Activated T-cell treated with anti-CD3 and anti-CD28 coated beads for 48 hours (primary cell): ENCODE data around the gene RPS28.
"Not testable (repeated sequence)": the region's sequence is repeated elsewhere in the genome, so short reads cannot be mapped to it uniquely, and the experiment has no call there.

Source experiments
- DNase-seq: peaks from one replicate; pipeline ENCODE4 v3.0.0-alpha.2; 2020; ENCODE audit warnings: low read depth

Gene RPS28

GRCh38 chr19:8320564-8321066, 681 bp upstream of the RPS28 start:
- no peak for DNase-seq

- DNase-seq = no peak
Observed at GRCh38 chr19:8321986-8322637, 816 bp downstream of the RPS28 start.

GRCh38 chr19:8322638-8322997, 1.3 kb downstream of the RPS28 start:
- no peak for DNase-seq

DNA sequence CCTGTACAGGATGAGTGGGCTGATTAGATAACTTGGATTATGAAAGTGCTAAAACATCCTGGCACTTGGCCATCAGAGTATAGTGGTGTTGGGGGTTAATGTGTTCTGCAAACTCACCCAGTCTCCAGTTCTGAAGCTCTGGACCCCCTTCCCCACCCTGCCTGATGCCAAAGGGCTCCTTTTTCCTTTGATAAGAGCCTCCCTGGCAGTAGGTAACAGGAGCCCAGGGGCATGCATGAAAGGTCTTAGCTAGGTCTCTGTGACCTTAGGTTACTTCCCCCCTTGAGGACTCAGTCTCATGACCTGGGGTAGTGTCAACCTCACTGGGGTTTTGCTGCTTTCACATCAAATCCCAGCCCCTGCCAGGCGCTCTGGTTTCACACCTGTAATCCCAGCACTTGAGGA, 2.5 kb downstream of the RPS28 start:
- DNase-seq = no peak

DNA sequence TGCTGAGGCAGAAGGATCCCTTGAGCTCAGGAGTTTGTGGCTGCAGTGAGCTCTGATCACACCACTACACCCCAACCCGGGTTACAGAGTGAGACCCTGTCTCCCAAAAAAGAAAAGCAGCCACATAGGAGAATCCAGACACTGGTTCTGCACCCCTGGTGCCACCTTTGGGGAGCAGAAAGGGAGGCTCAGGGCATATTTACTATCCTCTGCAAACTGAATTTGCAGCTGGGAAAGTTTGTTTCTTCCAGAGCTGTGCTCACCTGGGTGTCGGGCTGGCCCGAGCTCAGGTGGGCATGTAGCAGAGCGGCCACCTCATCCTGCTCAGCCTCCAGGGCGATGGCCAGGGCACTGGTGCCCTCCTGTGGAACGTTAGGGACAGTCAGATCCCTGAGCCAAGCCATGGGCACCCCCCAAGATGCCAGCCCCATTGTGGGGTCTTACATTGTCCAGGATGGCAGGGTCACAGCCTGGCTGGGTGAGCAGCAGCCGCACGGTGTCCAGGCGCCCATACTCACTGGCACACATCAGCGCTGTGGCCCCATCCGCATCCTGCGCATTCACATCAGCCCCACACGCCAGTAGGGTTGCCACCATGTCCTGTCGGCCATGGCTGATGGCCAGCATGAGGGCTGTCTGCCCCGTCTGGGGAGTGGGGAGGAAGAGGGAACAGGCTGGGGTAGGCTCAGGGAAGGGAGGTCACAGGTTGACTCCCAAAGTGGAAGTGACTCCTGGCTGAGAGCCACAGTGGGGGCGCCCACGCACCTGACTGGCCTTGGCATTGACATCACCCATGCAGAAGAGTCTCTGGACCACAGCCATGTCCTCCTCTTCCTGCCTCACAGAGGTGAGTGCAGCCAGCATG, 3.1 kb downstream of the RPS28 start:
- no peak for DNase-seq

- no peak for DNase-seq
Observed at GRCh38 chr19:8325454-8325853, 4.2 kb downstream of the RPS28 start.

DNA sequence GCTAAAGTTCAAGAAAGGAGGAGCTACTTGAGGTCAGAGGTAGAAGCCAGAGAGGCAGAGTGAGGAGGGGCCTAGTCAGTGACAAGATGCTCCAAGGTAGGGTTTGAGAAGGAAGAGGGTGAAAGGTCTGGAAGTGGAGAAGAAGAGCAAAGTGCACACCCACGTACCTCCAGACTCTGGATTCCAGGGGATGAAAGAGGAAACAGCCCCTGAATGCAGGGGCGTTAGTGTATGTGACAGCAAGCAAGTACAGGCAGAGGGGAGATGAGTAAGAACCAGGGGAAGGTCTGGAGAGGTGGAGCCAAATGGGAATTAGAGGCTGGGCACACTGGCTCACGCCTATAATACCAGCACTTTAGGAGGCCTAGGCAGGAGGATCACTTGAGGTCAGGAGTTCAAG, 8.7 kb downstream of the RPS28 start:
- DNase-seq = no peak

GRCh38 chr19:8331263-8331845, 10.1 kb downstream of the RPS28 start:
- no peak for DNase-seq

GRCh38 chr19:8332976-8333766, 11.9 kb downstream of the RPS28 start:
- no peak for DNase-seq

DNA sequence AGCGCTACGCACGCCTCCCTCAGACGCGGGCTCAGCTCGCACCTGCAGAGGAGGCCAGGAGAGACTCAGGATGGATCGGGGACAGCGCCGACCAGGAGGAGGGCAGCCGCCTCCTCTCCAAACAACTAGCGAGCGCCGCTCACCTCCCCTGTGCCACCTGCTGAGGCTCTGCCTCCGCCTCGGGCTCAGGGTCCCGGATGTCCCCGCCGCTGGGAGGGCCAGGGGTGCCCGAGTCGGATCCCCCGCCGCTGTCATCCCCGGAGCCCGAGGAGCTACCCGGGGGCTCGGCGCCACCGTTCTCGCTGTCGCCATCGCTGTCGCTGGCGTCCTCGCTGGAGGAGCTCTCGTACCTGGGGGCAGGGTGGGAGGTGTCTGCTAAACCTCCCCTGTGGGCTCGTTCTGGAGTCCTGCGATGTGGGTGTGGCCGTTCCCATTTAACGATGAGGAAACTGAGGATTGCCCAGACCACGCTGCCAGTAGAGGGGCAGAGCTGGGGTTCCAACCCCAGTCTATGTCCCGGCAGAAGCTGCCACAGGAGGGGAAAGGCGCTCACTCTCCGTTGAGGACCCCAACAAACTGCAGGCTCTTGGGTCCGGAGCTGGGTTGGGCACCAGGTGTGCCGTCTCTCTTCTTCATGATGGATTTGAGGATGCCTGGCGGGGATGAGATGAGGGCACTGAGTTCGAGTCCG, 12.6 kb downstream of the RPS28 start:
- no peak for DNase-seq

DNA sequence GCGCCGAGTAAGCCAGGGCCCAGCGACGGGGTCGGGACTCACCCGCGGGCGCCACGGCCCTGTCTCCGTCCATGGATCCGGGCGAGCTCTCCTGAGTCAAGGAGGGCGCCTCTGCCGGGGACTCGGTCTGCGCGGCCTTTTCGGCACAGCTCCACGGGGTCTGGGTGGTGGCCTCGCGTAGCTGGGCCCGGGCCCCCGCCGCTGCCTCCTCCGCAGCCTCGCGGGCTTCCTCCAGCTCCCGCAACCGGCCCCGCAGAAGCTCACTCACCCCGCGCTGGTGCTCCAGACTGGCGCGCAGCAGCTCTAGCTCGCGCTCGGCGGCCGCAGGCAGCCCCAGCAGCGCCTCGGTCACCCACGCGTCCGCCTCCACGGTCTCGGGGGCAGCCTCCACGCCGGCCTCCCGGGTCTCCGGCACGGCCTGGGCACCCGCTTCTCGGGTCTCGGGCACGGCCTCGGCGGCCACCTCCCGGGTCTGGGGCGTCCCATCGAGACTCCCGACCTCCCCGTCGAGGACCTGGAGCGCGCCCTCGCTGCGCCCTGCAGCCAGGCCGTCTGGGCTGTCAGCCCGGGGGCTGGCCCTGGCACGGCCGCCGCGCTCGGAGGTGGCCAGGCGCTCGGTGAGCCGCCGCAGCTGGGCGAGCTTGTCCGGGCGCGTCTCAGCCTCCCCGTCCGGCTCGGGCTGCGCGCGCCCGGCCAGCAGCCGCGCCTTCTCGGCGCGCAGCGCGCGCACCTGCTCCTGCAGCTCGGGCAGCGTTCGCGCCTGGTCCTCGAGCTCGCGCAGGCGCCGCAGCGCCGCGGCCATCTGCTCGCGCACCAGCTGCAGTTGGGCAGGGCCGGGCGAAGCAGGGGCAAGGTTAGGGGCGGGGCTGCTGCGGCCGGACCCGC, 13.4 kb downstream of the RPS28 start:
- peak; percentile 52 for DNase-seq

DNA sequence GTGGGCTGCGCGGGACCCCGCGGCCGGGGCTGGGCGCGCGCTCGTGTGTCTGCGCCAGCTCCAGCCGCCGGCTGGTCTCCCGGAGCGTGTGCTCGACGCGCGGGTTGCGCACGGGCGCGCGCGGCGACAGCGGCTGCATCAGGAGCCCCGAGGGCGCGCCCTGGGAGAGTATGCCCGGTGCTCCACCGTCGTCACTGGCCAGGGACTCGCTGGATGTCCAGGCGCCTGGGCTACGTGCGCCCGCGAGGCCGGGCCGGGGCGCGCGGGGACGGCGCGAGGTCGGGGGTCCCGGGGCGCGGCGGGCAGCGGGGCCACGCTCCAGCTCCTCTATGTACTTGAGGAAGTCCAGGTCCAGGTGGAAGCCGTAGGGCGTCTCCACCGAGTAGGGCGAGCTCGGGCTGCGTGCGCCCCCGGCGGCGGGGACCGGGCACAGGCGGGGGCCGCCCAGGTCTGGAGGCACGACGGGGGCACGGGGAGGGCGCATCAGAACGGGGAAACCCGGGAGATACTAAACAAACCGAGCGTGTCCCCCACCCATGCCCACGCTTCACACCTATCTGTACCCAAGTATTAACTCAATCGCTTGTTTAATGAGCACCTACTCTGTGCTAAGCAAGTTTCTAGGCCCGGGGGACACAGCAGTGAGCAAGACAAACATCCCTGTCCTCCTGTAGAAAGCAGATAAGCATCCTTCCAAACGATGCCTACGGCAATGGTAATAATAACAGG, 14.2 kb downstream of the RPS28 start:
- DNase-seq = peak; percentile 49

DNA sequence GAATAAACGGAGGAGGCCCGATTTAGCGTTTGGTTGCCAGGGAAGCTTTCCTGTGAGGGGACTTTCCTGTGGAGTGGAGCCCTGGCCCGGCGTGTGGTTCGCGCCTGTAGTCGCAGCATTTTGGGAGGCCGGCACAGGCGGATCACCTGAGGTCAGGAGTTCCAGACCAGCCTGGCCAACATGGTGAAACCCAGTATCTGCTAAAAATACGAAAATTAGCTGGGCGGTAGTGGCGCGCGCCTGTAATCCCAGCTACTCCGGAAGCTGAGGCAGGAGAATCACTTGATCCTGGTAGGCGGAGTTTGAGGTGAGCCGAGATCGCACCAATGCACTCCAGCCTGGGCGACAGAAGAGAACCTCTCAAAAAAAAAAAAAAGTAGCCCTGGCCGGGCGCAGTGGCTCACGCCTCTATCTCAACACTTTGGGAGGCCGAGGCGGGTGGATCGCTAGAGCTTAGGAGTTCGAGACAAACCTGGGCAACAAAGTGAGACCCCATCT, 14.8 kb downstream of the RPS28 start:
- no peak for DNase-seq

DNA sequence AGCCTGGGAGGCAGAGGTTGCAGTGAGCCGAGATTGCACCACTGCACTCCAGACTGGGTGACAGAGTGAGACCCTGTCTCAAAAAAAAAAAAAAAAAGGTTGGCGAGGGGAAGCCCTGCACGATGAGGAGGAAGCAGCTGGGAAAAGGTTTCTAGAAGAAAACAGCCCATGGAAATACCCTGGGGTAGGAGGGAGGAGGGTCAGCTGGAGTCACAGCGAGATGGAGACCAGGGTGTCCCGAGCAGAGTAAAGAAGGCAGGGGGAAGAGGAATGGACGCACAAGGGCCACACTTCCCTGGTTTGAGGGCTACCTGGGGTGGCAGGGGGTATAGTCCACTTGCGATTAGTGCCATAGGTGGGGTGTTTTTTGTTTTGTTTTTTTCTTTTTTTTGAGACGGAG, 15.4 kb downstream of the RPS28 start:
- DNase-seq = no peak

DNA sequence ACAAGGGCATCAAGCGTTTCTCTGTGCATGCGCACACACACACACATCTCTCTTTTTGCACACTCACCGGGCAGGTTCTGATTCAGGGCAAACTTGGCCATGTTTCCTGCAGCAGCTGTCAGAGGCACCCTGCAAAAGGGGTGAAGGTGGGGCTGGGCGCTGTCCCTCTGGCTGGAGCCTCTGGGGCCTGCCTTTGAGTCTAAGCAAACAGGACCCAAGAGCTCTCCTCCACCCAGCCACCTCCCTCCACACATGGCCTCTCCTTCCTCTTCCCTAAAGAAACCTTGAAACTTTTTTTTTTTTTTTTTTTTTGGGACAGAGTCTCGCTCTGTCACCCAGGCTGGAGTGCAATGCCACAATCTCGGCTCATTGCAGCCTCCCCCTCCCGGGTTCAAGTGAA, 16.4 kb downstream of the RPS28 start:
- DNase-seq = no peak

- DNase-seq = no peak
Observed at GRCh38 chr19:8338835-8339234, 17.5 kb downstream of the RPS28 start.

- no peak for DNase-seq
Observed at GRCh38 chr19:8340341-8341096, 19.2 kb downstream of the RPS28 start.

- not testable (repeated sequence) for DNase-seq
Observed at GRCh38 chr19:8341504-8341903, 20.2 kb downstream of the RPS28 start.

DNA sequence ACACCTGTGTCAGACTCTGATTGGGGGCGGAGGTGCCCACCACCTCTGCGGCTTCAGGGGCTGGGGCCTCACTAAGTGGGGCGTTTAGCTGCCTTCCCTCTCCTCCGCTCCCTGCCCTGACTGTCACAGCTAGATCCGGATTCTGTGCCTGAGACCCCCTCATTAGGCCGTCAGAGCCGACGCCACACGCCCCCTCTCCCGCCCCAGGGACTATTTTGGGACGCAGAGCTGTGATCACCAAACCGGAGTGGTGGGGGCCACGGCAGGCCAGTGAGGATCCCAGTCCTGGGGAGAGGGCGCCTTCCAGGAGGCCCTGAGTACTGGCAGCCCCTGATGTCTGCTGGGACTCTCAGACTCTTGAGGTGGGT, 21.0 kb downstream of the RPS28 start:
- no peak for DNase-seq
